ENCODE measurements around the gene RBM33. TPM values are rescaled to one million over a fixed set of nuclear protein-coding genes. Genes with fewer than 3 reads are reported as not detected.

The RBM33 gene
- total and polyA plus RNA-seq, 2 of the 13 experiments (the other 11 are each of a cell fraction or from before 2014, with no cell fraction given) = 12.4 to 28.9 TPM

- TF ChIP-seq FOXP1 (IDR thresholded peaks at IDR 0.05) (no peak), FOXP1 (CRISPR knock-in tag; IDR thresholded peaks at IDR 0.05) (no peak), PAWR (CRISPR knock-in tag; IDR thresholded peaks at IDR 0.05; ENCODE audit: borderline replicate concordance) (no peak), ZBTB38 (CRISPR knock-in tag; IDR thresholded peaks at IDR 0.05) (0 out of 2 replicates have a peak, but pooled peaks have one; percentile 19), NCOA5 (CRISPR knock-in tag; IDR thresholded peaks at IDR 0.05) (no peak), ZNF280B (CRISPR knock-in tag; IDR thresholded peaks at IDR 0.05; ENCODE audit: borderline replicate concordance) (no peak), DDIT3 (CRISPR knock-in tag; IDR thresholded peaks at IDR 0.05) (no peak), ZNF598 (CRISPR knock-in tag; IDR thresholded peaks at IDR 0.05; ENCODE audit: borderline replicate concordance) (no peak), ZNF18 (CRISPR knock-in tag; IDR thresholded peaks at IDR 0.05; ENCODE audit: insufficient replicate concordance) (no peak), ZNF253 (CRISPR knock-in tag; IDR thresholded peaks at IDR 0.05; ENCODE audit: borderline replicate concordance) (no peak), NR2F6 (IDR thresholded peaks at IDR 0.05) (no peak), NR2F6 (CRISPR knock-in tag; IDR thresholded peaks at IDR 0.05) (no peak), ATF3 (CRISPR knock-in tag; IDR thresholded peaks at IDR 0.05) (no peak)
Measured at GRCh38 chr7:155681663-155682062, 37.2 kb downstream of the RBM33 start (continued).
